Measurements from ENCODE around the gene IFT25. TPM values are rescaled to one million over a fixed set of nuclear protein-coding genes. Genes with fewer than 3 reads are reported as not detected.

IFT25 gene
- polyA plus RNA-seq, 1 donor from 2014 or later: 106 TPM

GRCh38 chr1:53930932-53931331 lies 14.6 kb downstream of the IFT25 start:
- no peaks in the 10 kb centered on the region for H3K27me3 ChIP-seq (ENCODE audit: insufficient read depth, low read depth, low read length)
- no peak overlapping the region for H2AFZ ChIP-seq (ENCODE audit: low read depth, low read length)
- no peaks in the 10 kb centered on the region for H3K79me2 ChIP-seq (replicated peaks; ENCODE audit: insufficient read depth, low read length)
- no peak overlapping the region for H3K27ac ChIP-seq (ENCODE audit: low read length)
- no peak overlapping the region for H3K4me2 ChIP-seq (ENCODE audit: low read length)
- no peaks in the 10 kb centered on the region for H3K9me3 ChIP-seq (ENCODE audit: low read length)
- H3F3A ChIP-seq (ENCODE audit: insufficient read depth, low read length, poor library complexity, severe bottlenecking): no peaks in the 10 kb centered on the region
- peaks cover 6% of the 10 kb centered on the region for H3K36me3 ChIP-seq (ENCODE audit: insufficient read depth, low read length)
- TF ChIP-seq RAD21 (conservative IDR thresholded peaks at IDR 0.05): no peak
- TF ChIP-seq REST (IDR thresholded peaks at IDR 0.05; ENCODE audit: borderline replicate concordance): no peak
- TF ChIP-seq EP300 (conservative IDR thresholded peaks at IDR 0.05; ENCODE audit: poor library complexity, severe bottlenecking): no peak
- no peak for TF ChIP-seq POLR2AphosphoS5 (IDR thresholded peaks at IDR 0.05)
- TF ChIP-seq TAF1 (IDR thresholded peaks at IDR 0.05; ENCODE audit: low read depth): no peak
- TF ChIP-seq CTCF (IDR thresholded peaks at IDR 0.05; ENCODE audit: poor library complexity, severe bottlenecking): no peak
- TF ChIP-seq SMC3 (conservative IDR thresholded peaks at IDR 0.05; ENCODE audit: poor library complexity): no peak
- TF ChIP-seq EZH2 (IDR thresholded peaks at IDR 0.05; ENCODE audit: borderline replicate concordance, insufficient read depth, low read length, poor library complexity, severe bottlenecking): no peak
- TF ChIP-seq MXI1 (conservative IDR thresholded peaks at IDR 0.05; ENCODE audit: poor library complexity, severe bottlenecking): no peak
- no peak overlapping the region for H3K4me3 ChIP-seq (ENCODE audit: low read length)
- H3K9ac ChIP-seq (ENCODE audit: low read length): no peak overlapping the region
- no peaks in the 10 kb centered on the region for H4K20me1 ChIP-seq (ENCODE audit: insufficient read depth)
- no peaks in the 10 kb centered on the region for H3K9me2 ChIP-seq (ENCODE audit: insufficient read depth, low read length)

GRCh38 chr1:53929246-53929960 lies 16.1 kb downstream of the IFT25 start:
- no peak overlapping the region for H3K9ac ChIP-seq (ENCODE audit: low read length)
- H3K79me2 ChIP-seq (replicated peaks; ENCODE audit: insufficient read depth, low read length): no peaks in the 10 kb centered on the region
- peaks cover 6% of the 10 kb centered on the region for H3K36me3 ChIP-seq (ENCODE audit: insufficient read depth, low read length)

More at GRCh38 chr1:53929246-53929960, 16.1 kb downstream of the IFT25 start:
- Histone ChIP-seq H3K27ac (ENCODE audit: low read length) (no peak overlapping the region), H3F3A (ENCODE audit: insufficient read depth, low read length, poor library complexity, severe bottlenecking) (no peaks in the 10 kb centered on the region), H3K9me2 (ENCODE audit: insufficient read depth, low read length) (no peaks in the 10 kb centered on the region), H3K4me2 (ENCODE audit: low read length) (no peak overlapping the region), H3K4me3 (ENCODE audit: low read length) (no peak overlapping the region), H3K9me3 (ENCODE audit: low read length) (no peaks in the 10 kb centered on the region), H2AFZ (ENCODE audit: low read depth, low read length) (no peak overlapping the region), H4K20me1 (ENCODE audit: insufficient read depth) (no peaks in the 10 kb centered on the region), H3K27me3 (ENCODE audit: insufficient read depth, low read depth, low read length) (no peaks in the 10 kb centered on the region)
- TF ChIP-seq CTCF (IDR thresholded peaks at IDR 0.05; ENCODE audit: poor library complexity, severe bottlenecking) (no peak), SMC3 (conservative IDR thresholded peaks at IDR 0.05; ENCODE audit: poor library complexity) (no peak), POLR2AphosphoS5 (IDR thresholded peaks at IDR 0.05) (no peak)

Data from neural cell (in vitro differentiated cells).